GM21529 (cell line): ENCODE data around the gene ZNF780A.
"Not testable (repeated sequence)": the region's sequence is repeated elsewhere in the genome, so short reads cannot be mapped to it uniquely, and the experiment has no call there.

Experiments
- ATAC-seq: cut with Tn5 transposase; IDR thresholded peaks from one replicate; pipeline ENCODE4 v1.9.1; 2021; ENCODE audit not compliant: unreplicated experiment

Gene ZNF780A

GRCh38 chr19:40090241-40091204 is at the start of gene ZNF780A:
ZNF780A (minus strand) TSS chr19:40090943; CDS start chr19:40084753, 6,190 bp downstream.
- peak; percentile 75 for ATAC-seq

GRCh38 chr19:40139533-40140287 is 49.0 kb upstream of the ZNF780A start:
- ATAC-seq = no peak

- ATAC-seq = no peak
These were observed 46.1 kb upstream of the ZNF780A start for GRCh38 chr19:40136818-40137217.

GRCh38 chr19:40134866-40135265 is 44.1 kb upstream of the ZNF780A start:
- no peak for ATAC-seq

GRCh38 chr19:40133491-40133890 is 42.7 kb upstream of the ZNF780A start:
- ATAC-seq = no peak

GRCh38 chr19:40130013-40130412 is 39.3 kb upstream of the ZNF780A start:
- ATAC-seq = no peak

GRCh38 chr19:40129425-40129824 is 38.7 kb upstream of the ZNF780A start:
- ATAC-seq = no peak

- ATAC-seq = no peak
These were observed 38.2 kb upstream of the ZNF780A start for GRCh38 chr19:40128991-40129390.

- no peak for ATAC-seq
These were observed 28.6 kb upstream of the ZNF780A start for GRCh38 chr19:40119380-40119779.

GRCh38 chr19:40118638-40119037 is 27.9 kb upstream of the ZNF780A start:
- ATAC-seq = not testable (repeated sequence)

- no peak for ATAC-seq
These were observed 25.3 kb upstream of the ZNF780A start for GRCh38 chr19:40116075-40116474.

- ATAC-seq = not testable (repeated sequence)
These were observed 23.4 kb upstream of the ZNF780A start for GRCh38 chr19:40114119-40114518.

- not testable (repeated sequence) for ATAC-seq
These were observed 21.5 kb upstream of the ZNF780A start for GRCh38 chr19:40112271-40112670.

- ATAC-seq = no peak
These were observed 19.8 kb upstream of the ZNF780A start for GRCh38 chr19:40110570-40110969.

GRCh38 chr19:40104754-40105153 is 14.0 kb upstream of the ZNF780A start:
- no peak for ATAC-seq

GRCh38 chr19:40103600-40103999 is 12.9 kb upstream of the ZNF780A start:
- ATAC-seq = no peak

GRCh38 chr19:40101813-40102212 is 11.1 kb upstream of the ZNF780A start:
- ATAC-seq = no peak

GRCh38 chr19:40093416-40093815 is 2.7 kb upstream of the ZNF780A start:
- no peak for ATAC-seq

- ATAC-seq = no peak
These were observed 724 bp upstream of the ZNF780A start for GRCh38 chr19:40091205-40092129.

GRCh38 chr19:40089462-40089861 is 1.3 kb downstream of the ZNF780A start:
- no peak for ATAC-seq
